ENCODE results near the gene KCNV2. TPM values are rescaled to one million over a fixed set of nuclear protein-coding genes. Genes with fewer than 3 reads are reported as not detected.

KCNV2 gene
- total RNA-seq, 2 experiments from 2014 or later, result not detected

DNA sequence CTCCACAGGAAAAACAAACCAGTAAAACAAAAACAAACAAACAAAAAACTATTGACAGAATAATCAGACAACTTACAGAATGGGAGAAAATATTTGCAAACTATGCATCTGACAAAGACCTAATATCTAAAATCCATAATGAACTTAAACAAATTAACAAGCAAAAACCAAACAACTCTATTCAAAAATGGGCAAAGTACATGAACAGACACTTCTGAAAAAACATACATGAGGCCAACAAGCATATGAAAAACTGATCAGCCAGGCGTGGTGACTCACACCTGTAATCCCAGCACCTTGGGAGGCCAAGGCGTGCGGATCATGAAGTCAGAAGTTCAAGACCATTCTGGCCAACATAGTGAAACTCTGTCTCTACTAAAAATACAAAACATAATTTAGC lies 60.1 kb downstream of the KCNV2 start:
- H4K20me1 ChIP-seq (ENCODE audit: insufficient read depth, low read length), result no peaks in the 10 kb centered on the region
- peaks cover 17% of the 10 kb centered on the region; the same call in 1 of the 2 replicates for H3K9me3 ChIP-seq (ENCODE audit: low read length)
- peaks cover 98% of the 10 kb centered on the region for H3K36me3 ChIP-seq (ENCODE audit: insufficient read depth, low read length)
- intact Hi-C loops (cut with micrococcal nuclease; ENCODE audit: unreplicated experiment), result no loop called here
- no TSS peak for BruUV-seq (replicated peaks)
- CTCF ChIA-PET (ENCODE audit: unreplicated experiment), result no interaction called here
- POLR2A ChIA-PET, result no interaction called here
- H3K79me2 ChIP-seq (ENCODE audit: insufficient read depth, low read depth, low read length), result peaks cover 3% of the 10 kb centered on the region; the same call in 1 of the 2 replicates
- no peak overlapping the region for H2AFZ ChIP-seq (ENCODE audit: low read length)
- no peak overlapping the region for H3K4me2 ChIP-seq (ENCODE audit: low read length)
- no peak for DNase-seq (ENCODE audit: low spot score)
- no peak overlapping the region for H3K4me3 ChIP-seq (ENCODE audit: low read depth, low read length, poor library complexity, severe bottlenecking)
- H3K4me1 ChIP-seq (ENCODE audit: insufficient read depth, low read length, poor library complexity, severe bottlenecking), result no peaks in the 10 kb centered on the region
- H3K27ac ChIP-seq (ENCODE audit: low read depth, low read length, poor library complexity, severe bottlenecking), result no peak overlapping the region
- H3K9me2 ChIP-seq (ENCODE audit: insufficient read depth, low read length), result no peaks in the 10 kb centered on the region
- no peak for TF ChIP-seq EZH2phosphoT487 (IDR thresholded peaks at IDR 0.05; ENCODE audit: borderline replicate concordance, low read depth, low read length)
- TF ChIP-seq, protein P1, sequence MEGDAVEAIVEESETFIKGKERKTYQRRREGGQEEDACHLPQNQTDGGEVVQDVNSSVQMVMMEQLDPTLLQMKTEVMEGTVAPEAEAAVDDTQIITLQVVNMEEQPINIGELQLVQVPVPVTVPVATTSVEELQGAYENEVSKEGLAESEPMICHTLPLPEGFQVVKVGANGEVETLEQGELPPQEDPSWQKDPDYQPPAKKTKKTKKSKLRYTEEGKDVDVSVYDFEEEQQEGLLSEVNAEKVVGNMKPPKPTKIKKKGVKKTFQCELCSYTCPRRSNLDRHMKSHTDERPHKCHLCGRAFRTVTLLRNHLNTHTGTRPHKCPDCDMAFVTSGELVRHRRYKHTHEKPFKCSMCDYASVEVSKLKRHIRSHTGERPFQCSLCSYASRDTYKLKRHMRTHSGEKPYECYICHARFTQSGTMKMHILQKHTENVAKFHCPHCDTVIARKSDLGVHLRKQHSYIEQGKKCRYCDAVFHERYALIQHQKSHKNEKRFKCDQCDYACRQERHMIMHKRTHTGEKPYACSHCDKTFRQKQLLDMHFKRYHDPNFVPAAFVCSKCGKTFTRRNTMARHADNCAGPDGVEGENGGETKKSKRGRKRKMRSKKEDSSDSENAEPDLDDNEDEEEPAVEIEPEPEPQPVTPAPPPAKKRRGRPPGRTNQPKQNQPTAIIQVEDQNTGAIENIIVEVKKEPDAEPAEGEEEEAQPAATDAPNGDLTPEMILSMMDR (conservative IDR thresholded peaks at IDR 0.05; ENCODE audit: low read length), result no peak

DNA sequence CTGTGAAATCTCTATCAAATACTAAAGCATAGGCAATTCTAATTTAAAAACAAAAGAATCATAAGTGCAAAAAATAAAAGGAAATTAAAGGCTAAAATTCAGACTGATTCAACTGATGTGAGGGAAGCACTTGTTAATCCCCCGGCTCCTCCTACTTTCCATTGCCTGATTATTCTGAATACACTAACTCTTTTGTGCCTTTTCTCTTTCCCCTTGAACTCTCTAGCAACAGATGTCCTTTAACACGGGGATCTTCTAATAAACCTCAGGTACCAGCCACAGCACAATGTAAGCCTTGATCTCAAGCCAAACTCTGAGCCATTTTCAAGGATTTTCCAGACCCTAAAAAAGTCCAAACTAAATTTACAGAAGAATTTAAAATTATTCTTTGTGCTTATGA lies 61.5 kb downstream of the KCNV2 start:
- Histone ChIP-seq H2AFZ (ENCODE audit: low read length) (no peak overlapping the region), H3K9me3 (ENCODE audit: low read length) (peaks cover 17% of the 10 kb centered on the region; the same call in 1 of the 2 replicates), H3K79me2 (ENCODE audit: insufficient read depth, low read depth, low read length) (peaks cover 3% of the 10 kb centered on the region; the same call in 1 of the 2 replicates), H3K27ac (ENCODE audit: low read depth, low read length, poor library complexity, severe bottlenecking) (no peak overlapping the region), H3K36me3 (ENCODE audit: insufficient read depth, low read length) (peaks cover 98% of the 10 kb centered on the region), H3K4me1 (ENCODE audit: insufficient read depth, low read length, poor library complexity, severe bottlenecking) (no peaks in the 10 kb centered on the region), H4K20me1 (ENCODE audit: insufficient read depth, low read length) (no peaks in the 10 kb centered on the region), H3K4me3 (ENCODE audit: low read depth, low read length, poor library complexity, severe bottlenecking) (no peak overlapping the region), H3K4me2 (ENCODE audit: low read length) (no peak overlapping the region), H3K9me2 (ENCODE audit: insufficient read depth, low read length) (no peaks in the 10 kb centered on the region)
- BruUV-seq (replicated peaks), result no TSS peak
- ChIA-PET POLR2A (no interaction called here), CTCF (ENCODE audit: unreplicated experiment) (no interaction called here)
- TF ChIP-seq, protein P1 (conservative IDR thresholded peaks at IDR 0.05; ENCODE audit: low read length), result no peak
- no peak for TF ChIP-seq EZH2phosphoT487 (IDR thresholded peaks at IDR 0.05; ENCODE audit: borderline replicate concordance, low read depth, low read length)
- intact Hi-C loops (cut with micrococcal nuclease; ENCODE audit: unreplicated experiment), result no loop called here
- DNase-seq (ENCODE audit: low spot score), result no peak

Other genes with a start within 250 kb of the KCNV2 start
- gene VLDLR, start 95.7 kb upstream of the KCNV2 start, total RNA-seq (2014; rRNA removed; shearing (Covaris generic)), result 0.05 and 0.06 TPM in 2 replicates
- gene VLDLR, start 95.7 kb upstream of the KCNV2 start, total RNA-seq (2022), result 0.15 TPM in 1 of 2 replicates, not detected in the other
- gene PUM3, start 126.6 kb downstream of the KCNV2 start, total RNA-seq (2014; rRNA removed; shearing (Covaris generic)), result 68.0 and 69.4 TPM in 2 replicates
- gene PUM3, start 126.6 kb downstream of the KCNV2 start, total RNA-seq (2022), result 57.7 and 70.6 TPM in 2 replicates